Common myeloid progenitor, CD34-positive (primary cell): Measurements from ENCODE around the gene LIN37.

ENCODE experiments used
- CTCF ChIA-PET: fragments of 350-600 bp; sonication (Branson Sonifier 250); formaldehyde crosslinking; loops from one replicate; lab custom pipeline; 2021; ENCODE audit warnings: antibody characterized with exemption; lab: Charles Lee
- POLR2A ChIA-PET: fragments of 350-600 bp; sonication (Branson Sonifier 250); formaldehyde crosslinking; loops from one replicate; lab custom pipeline; 2021; ENCODE audit warnings: antibody characterized with exemption; lab: Charles Lee
- DNase-seq, 3 donors: peaks; one replicate each; pipeline versions ENCODE4 v3.0.0 to v3.0.0-alpha.2; 2013
- H3K27ac ChIP-seq, 2 experiments: 1 replicate in 1 of 2; 2 replicates in 1 of 2; pipeline ENCODE4 v1.7.0; 2013; ENCODE audit warnings: inconsistent platforms in 2 of 2, low read length in 2 of 2, mild to moderate bottlenecking in 2 of 2, low read depth in 1 of 2, moderate library complexity in 1 of 2; ENCODE audit not compliant: severe bottlenecking in 2 of 2, insufficient read depth in 1 of 2, poor library complexity in 1 of 2
- H3K27me3 ChIP-seq, 5 experiments: replicated peaks in 2 of 5; 1 replicate in 3 of 5; 2 replicates in 2 of 5; pipeline versions ENCODE4 v1.6.1 to v1.7.0; 2013; ENCODE audit warnings: low read length in 4 of 5, mild to moderate bottlenecking in 2 of 5, moderate library complexity in 2 of 5, inconsistent platforms in 1 of 5; ENCODE audit not compliant: insufficient read depth in 5 of 5, control insufficient read depth in 4 of 5
- H3K36me3 ChIP-seq, 4 experiments: 1 replicate in 2 of 4; 2 replicates in 2 of 4; pipeline versions ENCODE4 v1.6.1 to v1.7.0; 2013; ENCODE audit warnings: low read length in 3 of 4, control low read depth in 1 of 4, mild to moderate bottlenecking in 1 of 4; ENCODE audit not compliant: control insufficient read depth in 4 of 4, insufficient read depth in 4 of 4
- H3K4me1 ChIP-seq, 4 experiments: 1 replicate in 3 of 4; 2 replicates in 1 of 4; pipeline versions ENCODE4 v1.6.1 to v1.7.1; 2013; ENCODE audit warnings: low read length in 3 of 4, mild to moderate bottlenecking in 3 of 4, control low read depth in 1 of 4, inconsistent platforms in 1 of 4, moderate library complexity in 1 of 4; ENCODE audit not compliant: control insufficient read depth in 4 of 4, insufficient read depth in 4 of 4; ENCODE audit errors: control extremely low read depth in 1 of 4
- H3K4me3 ChIP-seq, 7 experiments: 1 replicate in 4 of 7; 2 replicates in 3 of 7; pipeline versions ENCODE4 v1.5.1 to v1.7.0; 2013; ENCODE audit warnings: mild to moderate bottlenecking in 7 of 7, low read length in 6 of 7, moderate library complexity in 6 of 7, inconsistent platforms in 2 of 7, low read depth in 2 of 7, control low read depth in 1 of 7; ENCODE audit not compliant: insufficient read depth in 4 of 7, control insufficient read depth in 1 of 7; ENCODE audit errors: extremely low read depth in 1 of 7
- H3K9me3 ChIP-seq, 5 experiments: 1 replicate in 4 of 5; 2 replicates in 1 of 5; pipeline versions ENCODE4 v1.6.1 to v1.7.1; 2013; ENCODE audit warnings: low read length in 4 of 5, mild to moderate bottlenecking in 2 of 5, inconsistent platforms in 1 of 5, low read depth in 1 of 5, moderate library complexity in 1 of 5; ENCODE audit not compliant: control insufficient read depth in 4 of 5, insufficient read depth in 2 of 5; ENCODE audit errors: control extremely low read depth in 1 of 5
- WGBS: methylation state at CpG from one replicate; pipeline ENCODE4 v1.1.5; 2013; ENCODE audit not compliant: insufficient coverage; 5-methylcytosine and 5-hydroxymethylcytosine counted together

The LIN37 gene

GRCh38 chr19:35730326-35730725 is 18.1 kb upstream of the LIN37 start:
- Histone ChIP-seq H3K36me3 (peaks cover 15 to 94% (median 81%) of the 10 kb centered on the region in 4 experiments), H3K4me1 (no peaks in the 10 kb centered on the region), H3K27me3 (no peaks in the 10 kb centered on the region), H3K4me3 (no peak overlapping the region), H3K27ac (no peak overlapping the region), H3K9me3 (no peaks in the 10 kb centered on the region)
- WGBS: 96% methylated on average over 18 of the region's 18 CpGs
- CTCF ChIA-PET: interaction anchor here (0.5 kb wide), 1 partner anchor 59 kb away, joined by 3 read pairs; no protein-coding TSS in a partner anchor
- POLR2A ChIA-PET: no interaction called here
- no peak for DNase-seq

GRCh38 chr19:35731353-35731752 is 17.0 kb upstream of the LIN37 start:
- no peak for DNase-seq
- Histone ChIP-seq H3K4me1 (no peaks in the 10 kb centered on the region), H3K4me3 (no peak overlapping the region), H3K9me3 (no peaks in the 10 kb centered on the region), H3K27me3 (no peaks in the 10 kb centered on the region), H3K36me3 (peaks cover 15 to 90% (median 80%) of the 10 kb centered on the region in 4 experiments), H3K27ac (no peak overlapping the region)
- CTCF ChIA-PET: interaction anchor here (1.1 kb wide), 1 partner anchor 15 kb away, joined by 3 read pairs; no protein-coding TSS in a partner anchor
- POLR2A ChIA-PET: interaction anchor here (0.7 kb wide), 1 partner anchor 8 kb away, joined by 3 read pairs; no protein-coding TSS in a partner anchor
- WGBS: 93% methylated on average over 5 of the region's 9 CpGs

DNA sequence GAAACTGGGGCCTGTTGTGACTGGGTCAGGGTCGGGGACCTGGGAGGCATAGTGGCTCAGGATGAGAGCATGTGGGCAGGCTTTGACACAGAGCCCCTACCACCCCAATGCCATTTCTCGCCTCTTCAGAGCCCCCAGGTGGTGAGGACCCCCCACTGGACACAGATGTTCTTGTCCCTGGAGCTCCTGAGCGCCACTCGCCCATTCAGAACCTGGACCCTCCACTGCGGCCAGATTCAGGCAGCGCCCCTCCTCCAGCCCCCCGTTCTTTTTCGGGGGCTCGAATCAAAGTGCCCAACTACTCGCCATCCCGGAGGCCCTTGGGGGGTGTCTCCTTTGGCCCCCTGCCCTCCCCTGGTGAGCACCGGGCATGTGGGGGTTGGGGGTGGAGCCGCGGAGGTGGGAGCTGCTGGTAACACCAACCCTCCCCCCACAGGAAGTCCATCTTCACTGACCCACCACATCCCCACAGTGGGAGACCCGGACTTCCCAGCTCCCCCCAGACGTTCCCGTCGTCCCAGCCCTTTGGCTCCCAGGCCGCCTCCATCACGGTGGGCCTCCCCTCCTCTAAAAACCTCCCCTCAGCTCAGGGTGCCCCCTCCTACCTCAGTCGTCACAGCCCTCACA is 16.5 kb upstream of the LIN37 start:
- no peak overlapping the region for H3K27ac ChIP-seq
- CTCF ChIA-PET: interaction anchor here (1.1 kb wide), 1 partner anchor 16 kb away, joined by 3 read pairs; no protein-coding TSS in a partner anchor
- peaks cover 15 to 92% (median 83%) of the 10 kb centered on the region in 4 experiments for H3K36me3 ChIP-seq
- H3K4me3 ChIP-seq: no peak overlapping the region
- H3K4me1 ChIP-seq: no peaks in the 10 kb centered on the region
- H3K9me3 ChIP-seq: no peaks in the 10 kb centered on the region
- no peak for DNase-seq
- 99% methylated on average over 16 of the region's 21 CpGs for WGBS
- no peaks in the 10 kb centered on the region for H3K27me3 ChIP-seq
- POLR2A ChIA-PET: interaction anchor here (0.5 kb wide), 1 partner anchor 85 kb away, joined by 4 read pairs; no protein-coding TSS in a partner anchor

- ChIA-PET CTCF (no interaction called here), POLR2A (no interaction called here)
- H3K27ac ChIP-seq: no peak overlapping the region
- WGBS: 93% methylated on average over 15 of the region's 25 CpGs
- H3K4me3 ChIP-seq: no peak overlapping the region
- H3K36me3 ChIP-seq: peaks cover 15 to 90% (median 80%) of the 10 kb centered on the region in 4 experiments
- no peaks in the 10 kb centered on the region for H3K27me3 ChIP-seq
- DNase-seq: no peak
- no peaks in the 10 kb centered on the region for H3K4me1 ChIP-seq
- H3K9me3 ChIP-seq: no peaks in the 10 kb centered on the region
Measured at GRCh38 chr19:35732540-35733179, 15.7 kb upstream of the LIN37 start.

DNA sequence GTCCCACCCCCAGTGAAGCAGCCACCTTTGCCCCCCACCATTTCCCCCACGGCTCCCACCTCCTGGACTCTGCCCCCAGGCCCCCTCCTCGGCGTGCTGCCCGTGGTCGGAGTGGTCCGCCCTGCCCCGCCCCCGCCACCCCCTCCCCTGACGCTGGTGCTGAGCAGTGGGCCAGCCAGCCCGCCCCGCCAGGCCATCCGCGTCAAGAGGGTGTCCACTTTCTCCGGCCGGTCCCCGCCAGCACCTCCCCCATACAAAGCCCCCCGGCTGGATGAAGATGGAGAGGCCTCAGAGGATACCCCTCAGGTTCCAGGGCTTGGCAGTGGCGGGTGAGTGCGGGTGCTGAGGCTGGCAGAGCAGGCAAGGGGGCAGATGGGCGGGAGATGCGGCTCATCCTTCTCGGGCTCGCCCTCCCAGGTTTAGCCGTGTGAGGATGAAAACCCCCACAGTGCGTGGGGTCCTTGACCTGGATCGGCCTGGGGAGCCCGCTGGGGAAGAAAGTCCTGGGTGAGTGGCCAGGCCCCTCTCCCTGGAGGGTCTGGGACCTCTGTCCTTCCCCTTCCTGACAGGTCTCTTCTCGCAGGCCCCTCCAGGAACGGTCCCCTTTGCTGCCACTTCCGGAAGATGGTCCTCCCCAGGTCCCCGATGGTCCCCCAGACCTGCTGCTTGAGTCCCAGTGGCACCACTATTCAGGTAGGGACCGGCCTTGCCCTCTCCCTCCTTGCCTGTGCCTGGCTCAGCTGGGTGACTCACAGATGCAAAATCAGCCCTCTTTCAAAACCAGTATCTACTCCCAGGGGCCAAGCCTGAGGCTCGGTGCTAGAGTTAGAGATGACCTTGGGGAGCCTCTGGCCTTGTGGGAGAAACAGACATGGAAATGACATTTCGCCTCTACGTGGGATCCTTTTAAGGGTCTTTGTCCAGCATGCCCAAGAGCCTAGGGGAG is 14.9 kb upstream of the LIN37 start:
- Histone ChIP-seq H3K4me3 (no peak overlapping the region), H3K9me3 (no peaks in the 10 kb centered on the region), H3K27ac (no peak overlapping the region), H3K27me3 (no peaks in the 10 kb centered on the region), H3K36me3 (peaks cover 15 to 90% (median 80%) of the 10 kb centered on the region in 4 experiments), H3K4me1 (no peaks in the 10 kb centered on the region)
- POLR2A ChIA-PET: no interaction called here
- no peak for DNase-seq
- 96% methylated on average over 15 of the region's 35 CpGs for WGBS
- CTCF ChIA-PET: interaction anchor here (0.9 kb wide), 1 partner anchor 10 kb away, joined by 3 read pairs; no protein-coding TSS in a partner anchor

GRCh38 chr19:35734273-35734672 is 14.1 kb upstream of the LIN37 start:
- Histone ChIP-seq H3K4me1 (no peaks in the 10 kb centered on the region), H3K27ac (no peak overlapping the region), H3K36me3 (peaks cover 10 to 90% (median 76%) of the 10 kb centered on the region in 4 experiments), H3K27me3 (no peaks in the 10 kb centered on the region), H3K9me3 (no peaks in the 10 kb centered on the region), H3K4me3 (no peak overlapping the region)
- CTCF ChIA-PET: interaction anchor here (0.9 kb wide), 1 partner anchor 11 kb away, joined by 3 read pairs; no protein-coding TSS in a partner anchor
- 100% methylated on average over 8 of the region's 8 CpGs for WGBS
- no peak for DNase-seq
- POLR2A ChIA-PET: no interaction called here
